GM12892 (cell line): ENCODE results near the gene ZNF503.

Experiments used
- POLR2A ChIP-seq: IDR thresholded peaks from 2 replicates; pipeline ENCODE4 v1.6.1; 2011; ENCODE audit warnings: low read depth, low read length, control low read depth
- TAF1 ChIP-seq: IDR thresholded peaks from 2 replicates; pipeline ENCODE4 v1.6.1; 2011; ENCODE audit warnings: low read depth, mild to moderate bottlenecking, control low read depth, low read length, borderline replicate concordance

GRCh38 chr10:75390178-75390577 lies 11.4 kb downstream of the ZNF503 start:
- TF ChIP-seq POLR2A: no peak
- TF ChIP-seq TAF1: no peak
